EH (cell line): ENCODE measurements around the gene TRPC6.

Experiments
- DNase-seq: peaks from one replicate; pipeline ENCODE4 v3.0.0-alpha.2; 2015; ENCODE audit warnings: low read depth

TRPC6 gene

DNA sequence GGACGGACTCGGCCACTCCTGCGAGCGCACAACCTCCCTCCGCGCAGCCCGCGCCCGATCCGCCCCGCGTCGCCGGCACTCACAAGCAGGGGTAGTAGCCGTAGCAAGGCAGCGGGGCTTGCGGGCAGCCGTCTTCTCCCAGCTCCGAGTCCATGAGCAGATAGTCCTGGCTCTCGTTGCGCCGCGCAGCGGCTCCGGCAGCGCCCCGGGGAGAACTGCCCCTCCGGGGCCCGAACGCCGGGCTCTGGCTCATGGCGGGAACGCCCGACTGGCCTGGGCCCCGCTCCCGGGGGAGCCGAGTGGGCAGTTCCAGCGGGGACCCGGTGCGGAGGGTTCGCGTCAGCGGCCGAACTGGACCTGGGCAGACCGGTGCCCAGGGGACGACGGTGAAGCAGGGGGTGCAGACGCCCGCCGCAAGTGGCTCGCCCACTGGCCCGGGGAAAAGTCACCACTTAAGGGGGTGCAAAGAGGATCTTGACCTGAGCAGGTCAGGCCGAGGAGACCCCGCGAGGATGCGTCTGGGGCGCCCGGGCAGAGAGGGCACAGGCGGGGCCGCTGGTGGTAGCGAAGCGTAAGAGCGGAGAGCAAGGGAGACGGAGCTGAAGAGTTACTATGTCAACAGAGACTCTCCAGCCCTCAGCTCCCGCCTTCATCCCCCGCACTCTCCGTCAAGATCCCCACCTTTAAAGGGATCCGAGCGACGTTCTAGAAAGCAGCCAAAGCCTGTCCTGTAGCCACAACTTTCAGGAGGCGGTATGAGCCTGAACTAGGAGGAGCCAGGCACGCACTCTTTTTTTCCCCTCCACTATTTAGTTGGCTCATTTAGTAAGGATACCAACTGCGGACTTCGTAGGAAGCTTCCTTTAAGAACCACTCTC lies at the start of gene TRPC6:
TRPC6 (minus strand) TSS at position 757 of the 878 bp plus-strand sequence; CDS start at position 253, 504 bp downstream.
- peak; percentile 11 for DNase-seq

DNA sequence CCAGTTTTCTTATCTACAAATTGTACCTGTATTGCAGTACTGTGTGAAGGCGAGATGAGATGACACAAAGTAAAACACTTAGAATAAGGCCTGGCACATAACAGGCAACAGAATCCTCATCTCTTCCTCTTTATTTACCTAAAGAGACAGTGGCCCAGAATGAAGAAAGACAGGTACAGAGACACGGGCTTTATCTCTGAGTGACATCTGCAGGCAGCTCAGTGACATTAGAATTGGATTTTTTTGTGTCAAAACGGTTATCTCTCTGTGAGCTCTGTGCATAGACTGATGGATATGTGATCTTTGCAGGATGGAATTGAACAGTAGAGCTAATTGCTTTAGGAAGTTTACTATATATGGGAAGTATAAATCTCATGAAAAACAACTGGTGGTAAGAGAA lies 36.2 kb upstream of the TRPC6 start:
- DNase-seq = no peak

DNA sequence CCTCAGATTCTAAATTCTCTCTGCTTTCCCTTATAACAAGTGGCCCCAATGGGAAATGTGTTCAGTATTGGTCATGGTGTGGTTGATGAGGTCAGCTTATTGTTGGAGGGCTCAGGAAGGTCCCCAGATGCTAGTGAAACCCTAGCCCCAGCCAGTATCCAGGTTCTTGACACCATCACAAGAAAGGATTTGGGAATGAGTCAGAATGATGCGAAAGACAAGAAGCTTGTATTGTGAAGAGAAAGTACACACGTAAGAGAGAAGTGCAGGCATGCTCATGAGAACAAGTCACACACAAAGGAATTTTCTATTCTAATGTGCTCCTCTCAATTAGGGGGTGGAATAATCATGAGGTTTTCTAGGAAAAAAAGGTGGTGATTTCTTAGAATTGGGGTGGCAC lies 34.9 kb upstream of the TRPC6 start:
- DNase-seq = peak; percentile 31

DNA sequence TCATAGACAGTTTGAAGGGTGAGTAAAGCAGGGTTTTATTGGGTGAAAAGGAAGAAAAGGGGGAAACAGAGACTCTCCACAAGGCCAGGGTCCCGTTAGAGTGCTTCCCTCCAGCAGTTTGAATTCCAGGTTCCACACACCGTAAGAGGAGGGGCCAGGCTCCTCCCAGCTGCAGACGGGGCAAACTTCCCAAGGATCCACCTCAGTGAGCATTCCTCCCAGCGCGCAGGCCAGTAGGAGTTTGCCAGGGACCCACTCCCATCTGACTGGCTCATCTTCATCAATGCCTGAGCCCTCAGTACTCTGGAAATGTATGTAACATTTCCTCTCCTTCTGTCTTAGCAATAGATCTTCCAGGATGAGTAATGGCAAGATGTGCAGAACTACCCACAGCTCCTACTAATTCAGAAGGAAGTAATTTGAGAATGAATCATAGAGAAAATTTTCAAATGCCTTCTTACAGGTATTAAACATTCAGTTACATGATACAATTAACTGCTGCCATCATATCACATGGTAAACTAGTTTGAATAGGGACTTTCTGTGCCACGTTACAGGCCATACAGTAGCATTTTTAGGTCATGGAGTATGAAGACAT lies 34.0 kb upstream of the TRPC6 start:
- DNase-seq = no peak

DNA sequence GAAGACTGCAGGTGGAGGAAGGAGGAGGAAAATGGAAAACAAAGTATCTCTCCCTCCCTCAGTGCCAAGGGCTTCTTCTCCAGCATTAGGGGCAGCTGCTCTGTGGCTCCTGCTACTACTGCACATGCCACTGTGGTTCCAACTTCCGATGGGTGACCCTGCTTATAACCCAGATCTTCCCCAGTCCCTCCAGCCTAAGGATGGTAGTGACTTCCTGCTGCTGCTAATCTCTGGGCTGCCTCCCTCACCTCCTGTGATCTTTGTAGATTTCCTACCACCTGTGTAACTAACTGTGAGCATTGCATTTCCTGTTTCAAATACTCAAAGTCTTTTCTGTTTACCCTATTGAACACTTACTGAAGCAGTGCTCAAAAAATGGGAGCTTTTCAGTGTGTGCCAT lies 28.7 kb upstream of the TRPC6 start:
- DNase-seq = no peak

DNA sequence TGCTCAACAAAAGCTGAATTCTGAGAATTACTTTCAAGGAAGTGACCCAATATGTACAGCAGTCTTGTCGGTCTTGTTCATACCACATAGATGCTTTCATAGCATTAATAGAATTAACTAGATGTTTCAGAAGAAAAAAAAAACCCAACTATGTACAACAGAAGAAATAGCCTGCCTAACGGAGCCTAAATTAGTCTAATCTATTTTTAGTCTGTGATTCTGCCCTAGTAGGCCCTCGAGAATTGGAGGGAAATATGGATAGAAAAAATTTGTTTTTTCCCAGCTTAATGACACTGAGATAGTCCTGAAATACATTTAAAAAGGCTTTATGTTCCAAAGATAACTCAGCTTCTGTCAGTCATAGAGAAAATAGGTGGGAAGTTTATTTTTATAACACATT lies 17.1 kb upstream of the TRPC6 start:
- no peak for DNase-seq

DNA sequence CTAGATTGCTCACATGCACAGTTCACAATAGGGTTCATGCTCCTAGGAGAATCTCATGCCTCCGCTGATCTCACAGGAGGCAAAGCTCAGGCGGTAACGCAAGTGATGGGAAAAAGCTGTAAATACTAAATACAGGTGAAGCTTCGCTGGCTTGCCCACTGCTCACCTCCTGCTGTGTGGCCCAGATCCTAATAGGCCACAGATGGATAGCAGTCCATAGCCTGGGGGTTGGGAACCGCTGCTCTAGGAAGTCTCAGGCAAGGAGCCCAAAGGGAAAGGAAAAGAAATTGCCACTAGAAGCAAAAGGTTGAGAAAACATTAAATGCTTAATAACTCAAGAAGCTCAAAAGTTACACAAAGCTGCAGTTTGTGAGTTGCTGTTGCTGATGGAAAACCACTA lies 3.2 kb upstream of the TRPC6 start:
- no peak for DNase-seq

DNA sequence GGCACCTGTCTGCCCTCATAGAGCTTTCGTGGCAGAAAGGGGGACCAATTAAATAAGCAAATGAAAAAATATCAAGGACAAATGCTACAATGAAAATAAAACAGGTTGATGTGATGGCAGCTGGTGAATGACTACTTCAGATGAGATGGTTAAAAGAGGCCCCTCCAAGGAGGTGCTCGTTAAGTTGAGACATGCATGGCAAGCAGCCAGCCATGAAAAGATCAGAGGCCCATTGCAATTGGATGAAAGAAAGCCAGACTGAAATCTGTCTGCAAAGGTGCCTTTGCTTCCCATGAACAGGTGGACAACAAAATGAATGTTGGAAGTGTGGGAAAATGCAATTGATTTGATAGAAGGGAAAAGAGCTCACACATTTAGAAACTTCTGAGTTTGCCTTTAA lies 848 bp upstream of the TRPC6 start:
- no peak for DNase-seq

DNA sequence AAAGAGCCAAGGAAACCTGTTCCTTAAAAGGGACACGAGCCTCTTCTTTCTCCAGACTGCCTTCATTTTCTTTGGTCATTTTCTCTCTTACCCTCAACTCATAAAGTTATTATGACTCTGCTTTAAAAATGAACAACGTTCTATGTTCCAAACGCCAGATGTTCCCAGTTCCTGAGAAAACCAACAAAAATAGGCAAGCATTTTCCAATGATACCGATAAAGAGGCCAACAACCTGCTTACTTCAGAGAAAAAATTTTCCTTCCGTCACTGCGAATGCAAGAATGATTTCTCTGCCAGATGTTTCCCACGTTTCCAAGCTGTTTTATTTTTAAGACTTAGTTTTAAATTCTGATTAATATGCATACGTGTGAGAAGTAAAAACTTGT lies 315 bp upstream of the TRPC6 start:
- DNase-seq = no peak

DNA sequence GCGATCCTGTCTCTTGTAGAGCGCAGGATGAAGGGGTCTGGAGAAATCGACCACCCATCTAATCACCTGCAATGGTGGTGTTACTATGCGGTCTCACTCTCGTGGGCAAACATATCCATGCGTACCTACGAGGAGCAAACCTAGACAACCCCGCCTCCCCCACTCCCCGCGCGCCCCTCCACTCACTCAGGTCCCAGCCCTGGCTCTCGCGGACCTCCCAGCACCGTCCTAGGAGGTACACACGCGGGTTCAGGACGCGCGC lies 887 bp downstream of the TRPC6 start:
- DNase-seq = no peak

DNA sequence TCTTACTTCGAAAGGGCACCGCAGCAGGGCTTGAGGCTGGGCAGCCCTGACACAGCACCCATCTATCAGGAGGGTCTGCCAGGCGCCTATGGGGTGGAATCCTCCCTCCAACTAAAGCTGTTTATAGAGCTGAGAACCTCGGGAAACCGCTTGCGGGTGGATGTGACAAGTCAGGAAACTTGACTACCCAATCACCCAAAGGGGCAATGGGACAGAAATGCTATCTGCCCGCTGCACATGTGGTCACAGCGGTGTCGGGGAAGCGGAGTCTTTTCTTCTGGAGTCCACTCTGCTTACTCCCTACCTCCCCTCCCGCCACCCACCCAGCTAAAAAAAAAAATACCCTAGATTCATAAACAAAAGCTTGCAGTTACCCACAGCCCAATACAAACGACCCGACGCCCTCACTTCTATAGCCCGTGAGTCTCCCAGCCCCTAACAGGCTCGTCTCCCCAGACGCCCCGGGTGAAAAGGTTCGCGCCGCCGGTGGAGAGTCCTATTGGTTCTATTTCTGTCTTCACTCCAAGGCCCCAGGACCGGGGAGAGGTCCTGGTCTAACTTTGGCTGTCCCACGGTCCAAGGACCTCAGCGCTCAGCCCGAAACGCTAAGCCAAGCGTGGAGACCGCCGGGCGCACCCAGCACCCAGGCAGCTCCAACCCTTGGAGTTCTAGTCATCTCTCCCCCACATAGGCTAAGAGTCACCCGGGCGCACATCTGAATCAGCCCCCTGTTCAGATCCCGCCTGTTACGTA lies 1.4 kb downstream of the TRPC6 start:
- DNase-seq = no peak

DNA sequence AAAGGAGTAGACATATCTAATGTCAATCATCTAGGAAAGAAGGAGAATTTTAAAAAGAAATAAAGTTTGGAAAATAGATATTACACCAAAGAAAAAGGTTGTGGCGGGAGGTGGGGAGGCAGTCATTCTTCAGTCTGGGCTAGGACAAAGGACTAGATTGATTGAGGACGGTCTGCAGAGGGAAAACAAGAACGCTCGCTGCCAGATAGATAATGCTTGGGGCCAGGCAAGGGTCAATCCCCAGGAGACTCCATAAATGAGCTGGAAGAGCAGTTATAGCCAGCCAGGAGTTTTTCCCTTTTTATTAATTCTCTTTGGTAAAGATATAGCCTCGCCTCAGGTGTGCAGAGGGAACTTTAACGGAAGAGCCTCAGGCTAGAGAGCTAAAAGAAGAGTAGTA lies 6.3 kb downstream of the TRPC6 start:
- DNase-seq = no peak

DNA sequence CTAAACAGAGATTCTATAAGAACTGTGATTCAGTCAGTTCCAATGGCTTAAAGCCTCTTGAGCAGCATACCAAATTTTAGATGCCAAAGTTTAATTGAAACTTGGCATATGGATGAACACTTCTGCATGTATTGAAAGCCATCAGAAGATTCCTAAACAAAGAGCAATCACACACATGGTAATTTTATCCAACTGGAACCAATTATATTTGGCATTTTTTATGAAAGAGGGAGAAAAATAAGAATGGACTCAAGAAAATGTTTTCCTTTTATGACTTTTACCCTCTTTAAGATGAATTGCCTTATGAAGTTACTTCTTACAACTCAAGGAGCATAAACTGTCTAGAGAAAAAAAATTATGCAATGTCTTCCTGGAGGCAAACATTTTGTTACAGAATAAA lies 7.4 kb downstream of the TRPC6 start:
- no peak for DNase-seq

DNA sequence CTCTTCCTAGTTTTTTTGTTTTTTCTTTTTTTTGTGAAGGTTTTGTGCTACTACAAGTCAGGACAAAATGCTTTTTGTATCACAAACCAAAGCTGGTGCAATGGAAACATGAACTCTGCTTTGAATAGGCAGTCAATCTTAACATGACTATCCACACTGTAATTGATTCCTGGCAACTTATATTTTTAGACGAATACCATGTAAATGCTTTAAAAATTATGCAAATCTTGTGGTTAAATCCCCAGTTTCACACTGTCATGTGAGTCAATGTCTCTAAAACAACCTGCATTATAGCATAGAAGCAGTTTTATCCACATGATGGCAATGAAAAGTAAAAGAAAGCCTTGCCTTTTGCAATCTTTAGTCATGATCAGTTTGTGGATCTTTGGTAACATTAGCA lies 8.9 kb downstream of the TRPC6 start:
- DNase-seq = no peak

DNA sequence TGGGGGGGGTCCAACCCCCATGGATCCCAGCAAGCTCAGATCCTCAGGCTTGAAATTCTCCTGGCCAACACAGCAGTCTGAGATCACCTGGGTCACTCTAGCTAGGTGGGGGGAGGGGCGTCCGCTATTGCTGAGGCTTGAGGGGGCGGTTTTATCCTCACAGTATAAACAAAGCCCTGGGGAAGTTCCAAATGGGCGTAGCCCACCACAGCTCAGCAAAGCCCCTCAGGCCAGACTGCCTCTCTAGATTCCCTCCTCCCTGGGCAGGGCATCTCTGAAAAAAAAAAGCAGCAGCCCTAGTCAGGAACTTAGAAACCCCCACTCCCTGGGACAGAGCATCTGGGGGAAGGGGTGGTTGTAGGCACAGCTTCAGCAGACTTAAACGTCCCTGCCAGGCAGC lies 16.7 kb downstream of the TRPC6 start:
- DNase-seq = no peak

DNA sequence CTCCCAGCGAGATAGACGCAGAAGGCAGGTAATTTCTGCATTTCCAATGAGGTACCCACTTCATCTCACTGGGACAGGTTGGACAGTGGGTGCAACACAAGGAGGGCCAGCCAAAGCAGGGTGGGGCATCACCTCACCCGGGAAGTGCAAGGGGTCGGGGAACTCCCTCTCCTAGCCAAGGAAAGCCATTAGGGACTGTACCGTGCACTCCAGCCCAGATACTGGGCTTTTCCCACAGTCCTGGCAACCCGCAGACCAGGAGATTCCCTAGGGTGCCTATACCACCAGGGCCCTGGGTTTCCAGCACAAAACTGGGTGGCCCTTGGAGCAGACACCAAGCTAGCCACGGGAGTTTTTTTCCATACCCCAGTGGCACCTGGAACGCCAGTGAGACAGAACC lies 17.2 kb downstream of the TRPC6 start:
- no peak for DNase-seq

DNA sequence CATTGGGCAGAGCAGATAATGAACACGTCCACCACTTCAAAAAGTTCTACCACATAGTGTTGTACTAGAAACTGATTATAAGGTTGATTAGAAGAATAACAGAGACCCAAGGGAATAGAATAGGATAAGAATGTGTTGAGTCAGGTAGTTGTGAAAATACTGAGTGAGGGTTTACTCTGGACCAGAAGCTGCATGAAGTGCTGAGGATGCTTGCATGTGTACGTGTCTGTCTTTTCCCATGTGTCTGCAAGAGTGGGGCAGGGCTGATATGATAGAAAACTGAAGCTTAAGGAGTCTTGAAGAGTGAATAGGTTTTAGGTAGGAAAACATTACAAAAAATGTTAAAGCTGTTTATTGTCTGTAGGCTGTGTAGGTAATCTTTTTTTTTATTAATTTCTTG lies 20.6 kb downstream of the TRPC6 start:
- DNase-seq = no peak

DNA sequence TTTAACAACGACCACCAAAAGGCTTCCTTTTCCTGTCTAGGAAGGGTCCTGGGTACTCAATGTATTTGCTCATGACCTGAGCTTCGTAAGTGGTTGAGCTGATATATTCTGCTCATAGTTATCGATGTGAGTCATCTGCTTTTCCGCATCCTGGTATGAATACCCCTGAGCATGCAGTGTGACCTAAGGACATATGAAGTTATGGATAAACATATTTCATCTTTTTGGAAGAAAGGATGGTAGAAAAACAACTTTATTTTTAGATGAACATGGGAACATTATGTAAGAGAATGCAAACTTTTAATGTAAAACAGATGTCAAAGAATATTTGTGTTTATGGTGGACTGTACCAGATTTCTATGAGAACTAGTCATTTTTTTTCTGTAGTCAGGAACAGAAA lies 28.4 kb downstream of the TRPC6 start:
- DNase-seq = peak; percentile 5

DNA sequence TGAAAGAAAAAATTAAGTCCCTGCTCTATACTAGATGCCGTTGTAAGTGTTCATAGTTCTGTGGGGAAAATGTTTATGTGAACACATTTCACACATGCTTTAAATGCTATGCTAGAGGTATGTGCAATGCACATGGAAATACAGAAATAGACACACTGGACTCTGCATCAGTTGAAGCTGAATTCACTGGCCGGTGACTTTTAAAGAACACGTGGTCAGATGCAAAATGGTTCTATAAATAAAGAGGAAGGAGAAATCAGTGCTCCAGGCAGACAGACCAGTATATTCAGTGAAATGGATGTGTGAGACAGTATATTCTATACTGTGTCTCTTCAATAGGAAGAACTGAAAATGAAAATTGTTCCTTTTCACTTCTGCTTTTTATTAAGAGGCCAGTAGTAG lies 29.9 kb downstream of the TRPC6 start:
- peak; percentile 32 for DNase-seq

DNA sequence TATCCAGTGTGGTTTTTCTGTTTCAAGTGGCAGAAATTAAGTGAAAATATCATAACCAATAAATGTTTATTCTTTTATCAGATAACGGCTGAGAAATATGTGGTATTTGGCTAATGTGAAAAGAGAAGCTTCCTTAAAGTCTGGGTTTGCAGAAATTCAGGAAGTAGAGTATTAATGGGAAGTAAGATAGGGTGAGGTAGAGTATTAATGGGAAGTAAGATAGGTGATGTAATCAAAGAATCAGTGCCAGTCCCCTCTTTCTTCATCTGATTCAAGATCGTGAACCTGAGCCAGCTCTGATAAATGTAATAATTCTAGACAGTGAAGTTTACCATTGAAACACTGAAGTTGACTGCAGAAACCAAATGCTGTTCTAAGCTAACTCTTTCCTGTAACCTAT lies 30.9 kb downstream of the TRPC6 start:
- DNase-seq = no peak

DNA sequence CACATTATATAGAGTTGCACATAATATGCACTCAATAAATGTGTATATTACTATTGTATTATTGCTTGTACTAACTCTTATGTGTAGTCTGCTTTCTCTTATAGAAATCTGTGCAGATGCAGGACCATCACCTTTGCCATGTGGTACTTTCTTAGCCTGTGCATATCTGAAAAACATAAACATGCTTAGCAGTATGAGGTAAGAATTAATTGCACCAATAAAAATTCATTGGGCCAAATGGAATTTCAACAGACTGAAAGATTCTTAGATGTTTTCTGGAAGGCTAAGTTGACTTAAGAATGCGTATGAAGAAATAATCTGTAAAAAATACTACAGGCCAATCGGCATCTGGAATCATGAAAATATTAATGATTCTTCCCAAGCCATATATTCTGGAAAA lies 55.3 kb downstream of the TRPC6 start:
- no peak for DNase-seq

DNA sequence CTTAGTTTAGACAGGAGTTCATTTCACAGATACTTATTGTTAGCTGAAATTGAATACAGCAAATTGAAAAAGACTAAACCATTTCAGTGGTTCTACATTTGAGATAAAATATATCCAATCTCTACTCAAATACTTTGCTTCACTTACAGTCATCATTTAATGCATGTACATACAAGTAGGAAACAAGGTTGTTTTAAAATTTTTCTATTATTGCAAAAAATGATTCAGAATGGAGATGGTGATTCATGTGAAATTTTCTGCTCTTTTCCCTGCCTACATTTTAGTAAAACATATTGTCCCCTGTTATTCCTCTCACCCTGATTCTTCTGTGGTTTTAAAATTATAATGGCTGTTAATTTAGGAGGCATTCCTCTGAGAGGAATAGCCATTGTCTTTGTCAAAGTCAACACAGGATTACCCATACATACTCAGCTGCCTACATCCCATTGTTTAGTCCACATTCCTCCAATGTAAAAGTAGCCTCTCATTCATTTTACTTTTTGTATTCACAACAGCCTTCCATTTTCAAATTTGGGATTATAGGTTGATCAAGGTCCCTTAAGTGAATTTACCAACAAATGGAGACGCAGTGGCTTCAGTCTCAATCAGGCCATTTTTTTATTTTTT lies 60.1 kb downstream of the TRPC6 start:
- no peak for DNase-seq

DNA sequence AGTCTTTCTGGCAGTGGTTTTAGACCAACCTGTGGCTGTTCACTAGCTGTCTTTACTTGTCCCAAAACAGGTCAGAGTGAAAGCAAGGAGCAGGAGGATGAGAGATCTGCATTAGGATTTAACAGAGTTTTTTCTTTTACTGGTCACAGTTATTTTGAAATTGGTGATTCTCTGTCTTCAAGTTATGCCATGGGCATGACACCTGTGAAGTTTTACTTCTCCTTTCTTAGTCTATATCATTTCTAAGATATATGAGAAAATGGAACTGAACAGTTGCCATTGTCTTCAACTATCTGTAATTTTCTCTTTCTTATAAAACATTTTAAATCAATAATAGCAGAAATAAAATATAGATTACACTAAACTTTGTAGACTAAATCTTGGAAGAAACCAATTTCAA lies 60.6 kb downstream of the TRPC6 start:
- no peak for DNase-seq
